Measurements from ENCODE around the gene CBX6. TPM values are rescaled to one million over a fixed set of nuclear protein-coding genes. Genes with fewer than 3 reads are reported as not detected.

CBX6 gene
- total and polyA plus RNA-seq, 2 of the 8 experiments (the other 6 are each of a cell fraction or from before 2014, with no cell fraction given): 10.6 to 27.5 TPM

DNA sequence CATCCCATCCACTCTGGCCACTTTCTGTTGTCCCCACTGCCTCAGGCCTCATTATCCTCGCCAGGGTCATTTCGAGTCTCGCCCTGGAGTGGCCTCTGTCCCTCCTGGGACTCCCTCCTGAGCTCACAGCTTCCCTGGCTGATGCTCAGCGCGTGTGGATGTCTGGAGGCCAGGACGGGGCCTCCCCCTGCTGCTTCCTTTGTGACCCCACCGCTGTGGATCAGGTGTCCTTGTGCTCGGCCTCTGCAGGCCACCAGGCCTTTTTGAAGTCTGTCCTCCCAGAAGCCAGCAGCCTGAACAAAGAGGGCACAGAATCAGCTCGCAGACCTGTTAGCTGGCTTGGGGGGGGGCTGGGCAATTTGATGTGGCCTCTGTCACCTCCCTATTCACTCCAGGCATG, 13.5 kb downstream of the CBX6 start (continued):
- TF ChIP-seq, protein P1, sequence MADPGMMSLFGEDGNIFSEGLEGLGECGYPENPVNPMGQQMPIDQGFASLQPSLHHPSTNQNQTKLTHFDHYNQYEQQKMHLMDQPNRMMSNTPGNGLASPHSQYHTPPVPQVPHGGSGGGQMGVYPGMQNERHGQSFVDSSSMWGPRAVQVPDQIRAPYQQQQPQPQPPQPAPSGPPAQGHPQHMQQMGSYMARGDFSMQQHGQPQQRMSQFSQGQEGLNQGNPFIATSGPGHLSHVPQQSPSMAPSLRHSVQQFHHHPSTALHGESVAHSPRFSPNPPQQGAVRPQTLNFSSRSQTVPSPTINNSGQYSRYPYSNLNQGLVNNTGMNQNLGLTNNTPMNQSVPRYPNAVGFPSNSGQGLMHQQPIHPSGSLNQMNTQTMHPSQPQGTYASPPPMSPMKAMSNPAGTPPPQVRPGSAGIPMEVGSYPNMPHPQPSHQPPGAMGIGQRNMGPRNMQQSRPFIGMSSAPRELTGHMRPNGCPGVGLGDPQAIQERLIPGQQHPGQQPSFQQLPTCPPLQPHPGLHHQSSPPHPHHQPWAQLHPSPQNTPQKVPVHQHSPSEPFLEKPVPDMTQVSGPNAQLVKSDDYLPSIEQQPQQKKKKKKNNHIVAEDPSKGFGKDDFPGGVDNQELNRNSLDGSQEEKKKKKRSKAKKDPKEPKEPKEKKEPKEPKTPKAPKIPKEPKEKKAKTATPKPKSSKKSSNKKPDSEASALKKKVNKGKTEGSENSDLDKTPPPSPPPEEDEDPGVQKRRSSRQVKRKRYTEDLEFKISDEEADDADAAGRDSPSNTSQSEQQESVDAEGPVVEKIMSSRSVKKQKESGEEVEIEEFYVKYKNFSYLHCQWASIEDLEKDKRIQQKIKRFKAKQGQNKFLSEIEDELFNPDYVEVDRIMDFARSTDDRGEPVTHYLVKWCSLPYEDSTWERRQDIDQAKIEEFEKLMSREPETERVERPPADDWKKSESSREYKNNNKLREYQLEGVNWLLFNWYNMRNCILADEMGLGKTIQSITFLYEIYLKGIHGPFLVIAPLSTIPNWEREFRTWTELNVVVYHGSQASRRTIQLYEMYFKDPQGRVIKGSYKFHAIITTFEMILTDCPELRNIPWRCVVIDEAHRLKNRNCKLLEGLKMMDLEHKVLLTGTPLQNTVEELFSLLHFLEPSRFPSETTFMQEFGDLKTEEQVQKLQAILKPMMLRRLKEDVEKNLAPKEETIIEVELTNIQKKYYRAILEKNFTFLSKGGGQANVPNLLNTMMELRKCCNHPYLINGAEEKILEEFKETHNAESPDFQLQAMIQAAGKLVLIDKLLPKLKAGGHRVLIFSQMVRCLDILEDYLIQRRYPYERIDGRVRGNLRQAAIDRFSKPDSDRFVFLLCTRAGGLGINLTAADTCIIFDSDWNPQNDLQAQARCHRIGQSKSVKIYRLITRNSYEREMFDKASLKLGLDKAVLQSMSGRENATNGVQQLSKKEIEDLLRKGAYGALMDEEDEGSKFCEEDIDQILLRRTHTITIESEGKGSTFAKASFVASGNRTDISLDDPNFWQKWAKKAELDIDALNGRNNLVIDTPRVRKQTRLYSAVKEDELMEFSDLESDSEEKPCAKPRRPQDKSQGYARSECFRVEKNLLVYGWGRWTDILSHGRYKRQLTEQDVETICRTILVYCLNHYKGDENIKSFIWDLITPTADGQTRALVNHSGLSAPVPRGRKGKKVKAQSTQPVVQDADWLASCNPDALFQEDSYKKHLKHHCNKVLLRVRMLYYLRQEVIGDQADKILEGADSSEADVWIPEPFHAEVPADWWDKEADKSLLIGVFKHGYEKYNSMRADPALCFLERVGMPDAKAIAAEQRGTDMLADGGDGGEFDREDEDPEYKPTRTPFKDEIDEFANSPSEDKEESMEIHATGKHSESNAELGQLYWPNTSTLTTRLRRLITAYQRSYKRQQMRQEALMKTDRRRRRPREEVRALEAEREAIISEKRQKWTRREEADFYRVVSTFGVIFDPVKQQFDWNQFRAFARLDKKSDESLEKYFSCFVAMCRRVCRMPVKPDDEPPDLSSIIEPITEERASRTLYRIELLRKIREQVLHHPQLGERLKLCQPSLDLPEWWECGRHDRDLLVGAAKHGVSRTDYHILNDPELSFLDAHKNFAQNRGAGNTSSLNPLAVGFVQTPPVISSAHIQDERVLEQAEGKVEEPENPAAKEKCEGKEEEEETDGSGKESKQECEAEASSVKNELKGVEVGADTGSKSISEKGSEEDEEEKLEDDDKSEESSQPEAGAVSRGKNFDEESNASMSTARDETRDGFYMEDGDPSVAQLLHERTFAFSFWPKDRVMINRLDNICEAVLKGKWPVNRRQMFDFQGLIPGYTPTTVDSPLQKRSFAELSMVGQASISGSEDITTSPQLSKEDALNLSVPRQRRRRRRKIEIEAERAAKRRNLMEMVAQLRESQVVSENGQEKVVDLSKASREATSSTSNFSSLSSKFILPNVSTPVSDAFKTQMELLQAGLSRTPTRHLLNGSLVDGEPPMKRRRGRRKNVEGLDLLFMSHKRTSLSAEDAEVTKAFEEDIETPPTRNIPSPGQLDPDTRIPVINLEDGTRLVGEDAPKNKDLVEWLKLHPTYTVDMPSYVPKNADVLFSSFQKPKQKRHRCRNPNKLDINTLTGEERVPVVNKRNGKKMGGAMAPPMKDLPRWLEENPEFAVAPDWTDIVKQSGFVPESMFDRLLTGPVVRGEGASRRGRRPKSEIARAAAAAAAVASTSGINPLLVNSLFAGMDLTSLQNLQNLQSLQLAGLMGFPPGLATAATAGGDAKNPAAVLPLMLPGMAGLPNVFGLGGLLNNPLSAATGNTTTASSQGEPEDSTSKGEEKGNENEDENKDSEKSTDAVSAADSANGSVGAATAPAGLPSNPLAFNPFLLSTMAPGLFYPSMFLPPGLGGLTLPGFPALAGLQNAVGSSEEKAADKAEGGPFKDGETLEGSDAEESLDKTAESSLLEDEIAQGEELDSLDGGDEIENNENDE (IDR thresholded peaks at IDR 0.05; ENCODE audit: insufficient replicate concordance, low read length): no peak
- no peak for TF ChIP-seq CHD1 (IDR thresholded peaks at IDR 0.05; ENCODE audit: low read depth, low read length)
